Stimulated activated CD8-positive, alpha-beta memory T cell treated with anti-CD3 and anti-CD28 coated beads, Interleukin-15, amount 100 ng/mL, for 4 hours (primary cell): ENCODE results near the gene PCSK2.
"Not testable (repeated sequence)": the region's sequence is repeated elsewhere in the genome, so short reads cannot be mapped to it uniquely, and the experiment has no call there.

Experiments
- DNase-seq, 2 donors: peaks; one replicate each; pipeline ENCODE4 v3.0.0-alpha.2; 2020; ENCODE audit warnings: low read depth in 2 of 2

The PCSK2 gene

GRCh38 chr20:17226410-17227218 lies at the start of gene PCSK2:
Gene PCSK2, plus strand, starts transcription at chr20:17227040. Its CDS starts 266 bp downstream, at chr20:17227306.
- DNase-seq, result no peak

- DNase-seq, result no peak
Measured at GRCh38 chr20:17177341-17177740, 49.5 kb upstream of the PCSK2 start.

- DNase-seq, result no peak
Measured at GRCh38 chr20:17179840-17180239, 47.0 kb upstream of the PCSK2 start.

GRCh38 chr20:17189976-17190695 lies 36.7 kb upstream of the PCSK2 start:
- DNase-seq, result no peak

GRCh38 chr20:17197041-17197440 lies 29.8 kb upstream of the PCSK2 start:
- DNase-seq, result no peak

- no peak for DNase-seq
Measured at GRCh38 chr20:17202030-17202429, 24.8 kb upstream of the PCSK2 start.

- DNase-seq, result no peak
Measured at GRCh38 chr20:17202673-17203072, 24.2 kb upstream of the PCSK2 start.

GRCh38 chr20:17205084-17205813 lies 21.6 kb upstream of the PCSK2 start:
- no peak for DNase-seq

- no peak for DNase-seq
Measured at GRCh38 chr20:17210387-17210786, 16.5 kb upstream of the PCSK2 start.

- DNase-seq, result no peak
Measured at GRCh38 chr20:17210983-17211382, 15.9 kb upstream of the PCSK2 start.

GRCh38 chr20:17215167-17215566 lies 11.7 kb upstream of the PCSK2 start:
- no peak for DNase-seq

GRCh38 chr20:17219856-17220255 lies 7.0 kb upstream of the PCSK2 start:
- DNase-seq, result not testable (repeated sequence)

GRCh38 chr20:17223553-17223952 lies 3.3 kb upstream of the PCSK2 start:
- no peak for DNase-seq

- no peak for DNase-seq
Measured at GRCh38 chr20:17225851-17226409, 910 bp upstream of the PCSK2 start.

GRCh38 chr20:17227219-17227575 lies 357 bp downstream of the PCSK2 start:
- no peak for DNase-seq

GRCh38 chr20:17227669-17228623 lies 1.1 kb downstream of the PCSK2 start:
- DNase-seq, result no peak

GRCh38 chr20:17228624-17229061 lies 1.8 kb downstream of the PCSK2 start:
- no peak for DNase-seq

GRCh38 chr20:17229256-17229655 lies 2.4 kb downstream of the PCSK2 start:
- DNase-seq, result no peak

- no peak for DNase-seq
Measured at GRCh38 chr20:17233626-17234025, 6.8 kb downstream of the PCSK2 start.

GRCh38 chr20:17236766-17237165 lies 9.9 kb downstream of the PCSK2 start:
- DNase-seq, result no peak

GRCh38 chr20:17248224-17248623 lies 21.4 kb downstream of the PCSK2 start:
- no peak for DNase-seq
